ENCODE results near the gene LMO2.
"Not testable (repeated sequence)": the region's sequence is repeated elsewhere in the genome, so short reads cannot be mapped to it uniquely, and the experiment has no call there.

LMO2 gene

DNA sequence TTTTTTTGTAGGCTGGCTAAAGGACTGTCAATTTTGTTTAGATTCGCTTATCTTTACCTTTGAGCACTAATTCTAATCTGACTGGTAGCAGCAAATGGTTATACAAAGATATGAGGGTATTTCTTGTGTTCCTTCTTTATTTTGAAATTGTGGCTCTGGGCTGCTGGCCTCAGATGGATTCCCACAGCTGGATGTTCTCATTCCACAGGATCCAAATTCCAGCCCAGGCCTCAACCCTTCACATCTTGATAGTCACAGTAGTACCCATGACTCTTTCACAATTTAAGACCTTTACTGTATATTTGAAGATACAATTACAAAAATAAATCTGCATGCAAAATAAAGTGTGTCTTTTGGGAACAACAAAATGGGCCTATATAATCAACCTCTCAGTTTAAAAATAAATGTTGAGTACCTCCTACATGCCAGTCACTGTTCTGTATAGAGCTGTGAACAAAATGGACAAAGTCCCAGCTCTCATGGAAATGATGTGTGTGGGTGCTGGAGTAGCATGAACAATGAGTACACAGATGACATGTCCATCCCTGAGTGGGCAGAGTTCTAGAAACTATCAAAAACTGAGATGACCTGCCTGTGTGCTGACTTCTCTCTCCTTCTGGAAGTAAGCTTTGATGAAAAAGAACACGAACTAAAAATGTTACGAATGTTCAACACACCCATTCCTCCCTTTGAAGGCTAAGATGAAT lies 65.9 kb downstream of the LMO2 start:
- Histone ChIP-seq H3K4me2 (ENCODE audit: low read depth, low read length, poor library complexity, severe bottlenecking) (no peak overlapping the region), H3F3A (ENCODE audit: insufficient read depth) (no peaks in the 10 kb centered on the region), H3K36me3 (ENCODE audit: low read length) (no peaks in the 10 kb centered on the region), H3K9me3 (ENCODE audit: insufficient read depth, low read length) (no peaks in the 10 kb centered on the region), H4K20me1 (ENCODE audit: low read depth, low read length) (no peaks in the 10 kb centered on the region), H3K9me2 (replicated peaks; ENCODE audit: insufficient read depth, low read length) (no peaks in the 10 kb centered on the region), H3K4me3 (ENCODE audit: insufficient read depth, low read length, poor library complexity, severe bottlenecking) (no peak overlapping the region), H2AFZ (ENCODE audit: low read depth, low read length, severe bottlenecking) (no peak overlapping the region), H3K27ac (ENCODE audit: low read depth, low read length) (no peak overlapping the region), H3K79me2 (ENCODE audit: insufficient read depth, low read length) (no peaks in the 10 kb centered on the region), H3K27me3 (ENCODE audit: low read length) (no peaks in the 10 kb centered on the region), H3K9ac (ENCODE audit: low read length) (no peak overlapping the region)
- no peak for TF ChIP-seq EZH2phosphoT487 (conservative IDR thresholded peaks at IDR 0.05; ENCODE audit: low read length)
- no peak for TF ChIP-seq CTCF (IDR thresholded peaks at IDR 0.05; ENCODE audit: insufficient read depth, low read length, poor library complexity, severe bottlenecking)

GRCh38 chr11:33822981-33823380 lies 68.9 kb downstream of the LMO2 start:
- H3K9me2 ChIP-seq (replicated peaks; ENCODE audit: insufficient read depth, low read length); H3K27me3 ChIP-seq (ENCODE audit: low read length): not testable (repeated sequence)

DNA sequence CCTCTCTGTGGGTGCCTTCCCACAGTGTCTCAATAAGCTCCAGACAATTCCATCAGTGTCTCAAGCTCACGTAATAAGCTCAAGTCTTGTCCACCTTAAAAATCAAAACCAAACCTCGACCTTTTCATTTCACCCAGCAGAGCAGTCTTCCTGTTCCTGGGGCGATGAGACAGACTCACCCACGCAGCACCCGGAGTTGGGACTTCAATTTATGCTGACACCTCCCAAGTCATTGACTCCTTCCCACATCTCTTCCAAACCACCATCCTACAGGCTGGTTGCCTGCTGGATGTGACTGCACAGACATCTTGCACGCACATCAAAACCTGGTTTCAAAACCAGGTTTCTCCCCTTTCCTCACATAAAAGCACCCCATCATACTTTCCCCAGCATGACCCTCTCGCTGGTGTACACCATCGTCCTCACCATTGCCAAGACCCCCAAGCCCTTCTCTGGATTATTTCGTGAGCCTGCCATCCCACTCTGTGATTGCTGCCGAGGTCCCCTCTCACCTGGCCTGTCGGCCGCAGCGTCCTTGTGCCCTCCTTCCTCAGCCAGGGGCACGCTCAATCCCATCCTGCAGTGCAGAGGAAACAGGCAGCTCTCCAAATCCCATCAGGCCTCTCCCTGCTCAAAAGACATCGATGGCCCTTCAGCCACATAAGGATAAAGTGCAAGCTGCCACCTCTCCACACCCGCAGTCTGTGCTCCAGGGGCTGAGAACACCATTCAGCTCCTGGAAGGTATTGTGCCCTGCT lies 72.4 kb downstream of the LMO2 start:
- no peaks in the 10 kb centered on the region for H3K9me3 ChIP-seq (ENCODE audit: insufficient read depth, low read length)
- no peak overlapping the region for H2AFZ ChIP-seq (ENCODE audit: low read depth, low read length, severe bottlenecking)
- no peak overlapping the region for H3K9ac ChIP-seq (ENCODE audit: low read length)
- no peaks in the 10 kb centered on the region for H3K36me3 ChIP-seq (ENCODE audit: low read length)
- no peak overlapping the region for H3K4me3 ChIP-seq (ENCODE audit: insufficient read depth, low read length, poor library complexity, severe bottlenecking)
- no peaks in the 10 kb centered on the region for H3K79me2 ChIP-seq (ENCODE audit: insufficient read depth, low read length)
- no peak overlapping the region for H3K4me2 ChIP-seq (ENCODE audit: low read depth, low read length, poor library complexity, severe bottlenecking)
- H3F3A ChIP-seq (ENCODE audit: insufficient read depth), result no peaks in the 10 kb centered on the region
- H4K20me1 ChIP-seq (ENCODE audit: low read depth, low read length), result no peaks in the 10 kb centered on the region
- no peaks in the 10 kb centered on the region for H3K9me2 ChIP-seq (replicated peaks; ENCODE audit: insufficient read depth, low read length)
- H3K27ac ChIP-seq (ENCODE audit: low read depth, low read length), result no peak overlapping the region
- TF ChIP-seq CTCF (IDR thresholded peaks at IDR 0.05; ENCODE audit: insufficient read depth, low read length, poor library complexity, severe bottlenecking) (no peak), EZH2phosphoT487 (conservative IDR thresholded peaks at IDR 0.05; ENCODE audit: low read length) (no peak)
- no peaks in the 10 kb centered on the region for H3K27me3 ChIP-seq (ENCODE audit: low read length)

More at GRCh38 chr11:33822981-33823380, 68.9 kb downstream of the LMO2 start:
- H3K4me2 ChIP-seq (ENCODE audit: low read depth, low read length, poor library complexity, severe bottlenecking); H3K79me2 ChIP-seq (ENCODE audit: insufficient read depth, low read length); H3K9me3 ChIP-seq (ENCODE audit: insufficient read depth, low read length); H3K4me3 ChIP-seq (ENCODE audit: insufficient read depth, low read length, poor library complexity, severe bottlenecking); H4K20me1 ChIP-seq (ENCODE audit: low read depth, low read length); H3K9ac ChIP-seq (ENCODE audit: low read length); H2AFZ ChIP-seq (ENCODE audit: low read depth, low read length, severe bottlenecking); H3F3A ChIP-seq (ENCODE audit: insufficient read depth); H3K27ac ChIP-seq (ENCODE audit: low read depth, low read length); H3K36me3 ChIP-seq (ENCODE audit: low read length): not testable (repeated sequence)
